ENCODE results near the gene ZNF217.

DNA sequence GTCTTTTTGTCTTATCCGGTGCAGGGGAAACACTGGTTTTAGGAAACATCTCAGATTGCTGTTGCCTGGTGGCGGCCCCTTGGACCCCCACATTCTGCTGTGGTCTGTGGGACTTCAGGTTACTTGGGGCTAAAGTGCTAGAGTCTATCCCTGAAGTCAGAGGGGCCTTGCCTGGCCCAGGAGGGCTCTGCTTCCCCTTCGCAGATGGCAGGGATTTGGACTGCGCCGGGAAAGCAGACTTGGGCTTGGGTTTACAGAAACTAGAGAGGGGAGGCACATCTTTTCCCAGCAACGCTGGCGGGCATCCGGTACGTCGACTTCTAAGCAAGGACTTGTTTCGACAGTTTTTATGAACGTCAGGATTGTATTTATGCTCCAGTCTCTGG, 17.5 kb downstream of the ZNF217 start:
- TF ChIP-seq, protein P1, sequence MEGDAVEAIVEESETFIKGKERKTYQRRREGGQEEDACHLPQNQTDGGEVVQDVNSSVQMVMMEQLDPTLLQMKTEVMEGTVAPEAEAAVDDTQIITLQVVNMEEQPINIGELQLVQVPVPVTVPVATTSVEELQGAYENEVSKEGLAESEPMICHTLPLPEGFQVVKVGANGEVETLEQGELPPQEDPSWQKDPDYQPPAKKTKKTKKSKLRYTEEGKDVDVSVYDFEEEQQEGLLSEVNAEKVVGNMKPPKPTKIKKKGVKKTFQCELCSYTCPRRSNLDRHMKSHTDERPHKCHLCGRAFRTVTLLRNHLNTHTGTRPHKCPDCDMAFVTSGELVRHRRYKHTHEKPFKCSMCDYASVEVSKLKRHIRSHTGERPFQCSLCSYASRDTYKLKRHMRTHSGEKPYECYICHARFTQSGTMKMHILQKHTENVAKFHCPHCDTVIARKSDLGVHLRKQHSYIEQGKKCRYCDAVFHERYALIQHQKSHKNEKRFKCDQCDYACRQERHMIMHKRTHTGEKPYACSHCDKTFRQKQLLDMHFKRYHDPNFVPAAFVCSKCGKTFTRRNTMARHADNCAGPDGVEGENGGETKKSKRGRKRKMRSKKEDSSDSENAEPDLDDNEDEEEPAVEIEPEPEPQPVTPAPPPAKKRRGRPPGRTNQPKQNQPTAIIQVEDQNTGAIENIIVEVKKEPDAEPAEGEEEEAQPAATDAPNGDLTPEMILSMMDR (conservative IDR thresholded peaks at IDR 0.05; ENCODE audit: low read length), result no peak
- no peak for TF ChIP-seq EZH2phosphoT487 (IDR thresholded peaks at IDR 0.05; ENCODE audit: borderline replicate concordance, low read depth, low read length)

Measured in OCI-LY7 (cell line).